Retinal pigment epithelial cell (primary cell): ENCODE data around the gene NFE2L2.
"Not testable (repeated sequence)": the region's sequence is repeated elsewhere in the genome, so short reads cannot be mapped to it uniquely, and the experiment has no call there.

Experiments
- DNase-seq: peaks from one replicate; pipeline ENCODE4 v3.0.0-alpha.2; 2010; ENCODE audit warnings: low read depth
- H3K4me3 ChIP-seq: 2 replicates; pipeline ENCODE4 v1.5.1; 2011; ENCODE audit warnings: mild to moderate bottlenecking, low read length, control low read depth, moderate library complexity
- CTCF ChIP-seq: conservative IDR thresholded peaks from 2 replicates; pipeline ENCODE4 v1.5.1; 2011; ENCODE audit warnings: low read depth, low read length, control low read depth, inconsistent platforms

Gene NFE2L2

GRCh38 chr2:177249038-177249437 is 15.5 kb downstream of the NFE2L2 start:
- DNase-seq: no peak
- H3K4me3 ChIP-seq: no peak overlapping the region
- no peak for TF ChIP-seq CTCF

- no peak for TF ChIP-seq CTCF
- no peak for DNase-seq
- H3K4me3 ChIP-seq: no peak overlapping the region
Observed at GRCh38 chr2:177247693-177248262, 16.7 kb downstream of the NFE2L2 start.

- not testable (repeated sequence) for DNase-seq, H3K4me3 ChIP-seq
Observed at GRCh38 chr2:177246523-177247030, 17.9 kb downstream of the NFE2L2 start.

- no peak overlapping the region for H3K4me3 ChIP-seq
- no peak for TF ChIP-seq CTCF
- DNase-seq: no peak
Observed at GRCh38 chr2:177246000-177246399, 18.5 kb downstream of the NFE2L2 start.

- no peak overlapping the region for H3K4me3 ChIP-seq
- no peak for DNase-seq
- no peak for TF ChIP-seq CTCF
Observed at GRCh38 chr2:177245010-177245422, 19.5 kb downstream of the NFE2L2 start.

GRCh38 chr2:177244244-177244771 is 20.2 kb downstream of the NFE2L2 start:
- TF ChIP-seq CTCF: no peak
- H3K4me3 ChIP-seq: no peak overlapping the region
- DNase-seq: no peak

GRCh38 chr2:177243476-177243875 is 21.1 kb downstream of the NFE2L2 start:
- no peak for TF ChIP-seq CTCF
- DNase-seq: no peak
- H3K4me3 ChIP-seq: no peak overlapping the region
